Measurements from ENCODE around the gene PCDHB4.
"Not testable (repeated sequence)": the region's sequence is repeated elsewhere in the genome, so short reads cannot be mapped to it uniquely, and the experiment has no call there.

The PCDHB4 gene

DNA sequence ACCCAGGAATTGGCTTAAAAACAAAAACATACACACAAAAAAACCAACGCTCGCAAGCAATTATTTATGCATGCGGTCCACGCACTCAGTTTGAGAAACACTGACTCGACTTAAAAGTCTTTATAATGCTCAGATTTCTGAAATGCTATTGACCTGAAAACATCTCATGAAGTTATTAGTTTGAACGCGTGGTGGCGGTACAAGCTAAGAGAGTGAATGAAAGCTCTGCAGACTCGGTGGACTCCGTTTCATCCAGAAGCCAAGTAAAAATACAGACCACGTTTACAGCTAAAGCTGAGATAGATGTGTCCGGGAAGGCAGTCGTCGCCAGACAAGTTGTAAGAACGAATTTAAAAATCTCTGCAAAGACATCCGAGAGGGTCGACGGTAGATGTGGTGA is 28.2 kb downstream of the PCDHB4 start, which contains the start of gene PCDHB6:
Gene PCDHB6, plus strand, starts transcription at position 246 of the 400 bp plus-strand sequence. CDS start 201 bp downstream, outside the sequence.
- no peaks in the 10 kb centered on the region for H3K36me3 ChIP-seq (ENCODE audit: control insufficient read depth in 1 of 2, insufficient read depth in 2 of 2, low read length in 2 of 2)
- H3K4me3 ChIP-seq (ENCODE audit: low read depth in 1 of 2, low read length in 2 of 2), result no peak within 1 kb of the TSS
- H3K27ac ChIP-seq (ENCODE audit: low read depth, low read length), result no peak within 1 kb of the TSS
- no peaks in the 10 kb centered on the region for H3K4me1 ChIP-seq (ENCODE audit: control insufficient read depth in 1 of 2, insufficient read depth in 2 of 2, low read length in 2 of 2)
- no peaks in the 10 kb centered on the region for H3K27me3 ChIP-seq (ENCODE audit: control insufficient read depth in 1 of 2, insufficient read depth in 2 of 2, low read length in 2 of 2)
- peaks cover 6 to 15% of the 10 kb centered on the region in 2 donors for H3K9me3 ChIP-seq (ENCODE audit: control insufficient read depth in 1 of 2, low read length in 2 of 2)
- no peak within 1 kb of the TSS for H3K9ac ChIP-seq (ENCODE audit: low read depth in 1 of 2, low read length in 2 of 2)

DNA sequence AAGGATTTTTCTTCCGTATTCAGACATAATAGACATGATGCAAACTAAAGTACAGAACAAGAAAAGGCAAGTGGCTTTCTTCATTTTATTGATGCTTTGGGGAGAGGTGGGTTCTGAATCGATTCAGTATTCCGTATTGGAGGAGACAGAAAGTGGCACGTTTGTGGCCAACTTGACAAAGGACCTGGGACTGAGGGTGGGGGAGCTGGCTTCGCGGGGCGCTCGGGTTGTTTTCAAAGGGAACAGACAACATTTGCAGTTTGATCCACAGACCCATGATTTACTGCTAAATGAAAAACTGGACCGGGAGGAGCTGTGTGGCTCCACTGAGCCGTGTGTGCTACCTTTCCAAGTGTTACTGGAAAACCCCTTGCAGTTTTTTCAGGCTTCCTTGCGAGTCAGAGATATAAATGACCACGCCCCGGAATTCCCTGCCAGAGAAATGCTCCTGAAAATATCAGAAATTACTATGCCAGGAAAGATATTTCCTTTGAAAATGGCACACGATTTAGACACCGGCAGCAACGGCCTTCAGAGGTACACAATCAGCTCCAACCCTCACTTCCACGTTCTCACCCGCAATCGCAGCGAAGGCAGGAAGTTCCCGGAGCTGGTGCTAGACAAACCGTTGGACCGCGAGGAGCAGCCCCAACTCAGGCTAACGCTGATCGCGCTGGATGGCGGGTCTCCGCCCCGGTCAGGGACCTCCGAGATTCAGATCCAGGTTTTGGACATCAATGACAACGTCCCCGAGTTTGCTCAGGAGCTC is 28.8 kb downstream of the PCDHB4 start:
- no peak overlapping the region for H3K9ac ChIP-seq (ENCODE audit: low read depth in 1 of 2, low read length in 2 of 2)
- H3K4me3 ChIP-seq (ENCODE audit: low read depth in 1 of 2, low read length in 2 of 2), result no peak overlapping the region
- peaks cover 6 to 20% of the 10 kb centered on the region in 2 donors for H3K9me3 ChIP-seq (ENCODE audit: control insufficient read depth in 1 of 2, low read length in 2 of 2)
- no peak overlapping the region for H3K27ac ChIP-seq (ENCODE audit: low read depth, low read length)
- no peaks in the 10 kb centered on the region for H3K27me3 ChIP-seq (ENCODE audit: control insufficient read depth in 1 of 2, insufficient read depth in 2 of 2, low read length in 2 of 2)
- H3K4me1 ChIP-seq (ENCODE audit: control insufficient read depth in 1 of 2, insufficient read depth in 2 of 2, low read length in 2 of 2), result no peaks in the 10 kb centered on the region
- H3K36me3 ChIP-seq (ENCODE audit: control insufficient read depth in 1 of 2, insufficient read depth in 2 of 2, low read length in 2 of 2), result no peaks in the 10 kb centered on the region

DNA sequence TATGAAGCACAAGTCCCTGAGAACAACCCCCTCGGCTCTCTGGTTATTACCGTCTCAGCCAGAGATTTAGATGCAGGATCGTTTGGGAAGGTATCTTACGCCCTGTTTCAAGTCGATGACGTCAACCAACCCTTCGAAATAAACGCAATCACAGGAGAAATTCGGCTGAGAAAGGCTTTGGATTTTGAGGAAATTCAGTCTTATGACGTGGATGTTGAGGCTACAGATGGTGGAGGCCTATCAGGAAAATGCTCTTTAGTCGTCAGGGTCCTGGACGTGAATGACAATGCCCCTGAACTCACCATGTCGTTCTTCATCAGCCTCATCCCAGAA is 29.3 kb downstream of the PCDHB4 start:
- no peak overlapping the region for H3K9ac ChIP-seq (ENCODE audit: low read depth in 1 of 2, low read length in 2 of 2)
- H3K36me3 ChIP-seq (ENCODE audit: control insufficient read depth in 1 of 2, insufficient read depth in 2 of 2, low read length in 2 of 2), result no peaks in the 10 kb centered on the region
- no peak overlapping the region for H3K4me3 ChIP-seq (ENCODE audit: low read depth in 1 of 2, low read length in 2 of 2)
- peaks cover 9 to 22% of the 10 kb centered on the region in 2 donors for H3K9me3 ChIP-seq (ENCODE audit: control insufficient read depth in 1 of 2, low read length in 2 of 2)
- no peaks in the 10 kb centered on the region for H3K27me3 ChIP-seq (ENCODE audit: control insufficient read depth in 1 of 2, insufficient read depth in 2 of 2, low read length in 2 of 2)
- H3K27ac ChIP-seq (ENCODE audit: low read depth, low read length), result no peak overlapping the region
- H3K4me1 ChIP-seq (ENCODE audit: control insufficient read depth in 1 of 2, insufficient read depth in 2 of 2, low read length in 2 of 2), result no peaks in the 10 kb centered on the region

DNA sequence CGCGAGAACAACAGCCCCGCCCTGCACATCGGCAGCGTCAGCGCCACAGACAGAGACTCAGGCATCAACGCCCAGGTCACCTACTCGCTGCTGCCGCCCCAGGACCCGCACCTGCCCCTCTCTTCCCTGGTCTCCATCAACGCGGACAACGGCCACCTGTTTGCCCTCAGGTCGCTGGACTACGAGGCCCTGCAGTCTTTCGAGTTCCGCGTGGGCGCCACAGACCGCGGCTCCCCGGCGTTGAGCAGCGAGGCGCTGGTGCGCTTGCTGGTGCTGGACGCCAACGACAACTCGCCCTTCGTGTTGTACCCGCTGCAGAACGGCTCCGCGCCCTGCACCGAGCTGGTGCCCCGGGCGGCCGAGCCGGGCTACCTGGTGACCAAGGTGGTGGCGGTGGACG is 30.0 kb downstream of the PCDHB4 start:
- H3K4me3 ChIP-seq (ENCODE audit: low read depth in 1 of 2, low read length in 2 of 2); H3K4me1 ChIP-seq (ENCODE audit: control insufficient read depth in 1 of 2, insufficient read depth in 2 of 2, low read length in 2 of 2); H3K9ac ChIP-seq (ENCODE audit: low read depth in 1 of 2, low read length in 2 of 2); H3K27me3 ChIP-seq (ENCODE audit: control insufficient read depth in 1 of 2, insufficient read depth in 2 of 2, low read length in 2 of 2); H3K36me3 ChIP-seq (ENCODE audit: control insufficient read depth in 1 of 2, insufficient read depth in 2 of 2, low read length in 2 of 2); H3K27ac ChIP-seq (ENCODE audit: low read depth, low read length): not testable (repeated sequence)
- peaks cover 14 to 28% of the 10 kb centered on the region in 2 donors for H3K9me3 ChIP-seq (ENCODE audit: control insufficient read depth in 1 of 2, low read length in 2 of 2)

DNA sequence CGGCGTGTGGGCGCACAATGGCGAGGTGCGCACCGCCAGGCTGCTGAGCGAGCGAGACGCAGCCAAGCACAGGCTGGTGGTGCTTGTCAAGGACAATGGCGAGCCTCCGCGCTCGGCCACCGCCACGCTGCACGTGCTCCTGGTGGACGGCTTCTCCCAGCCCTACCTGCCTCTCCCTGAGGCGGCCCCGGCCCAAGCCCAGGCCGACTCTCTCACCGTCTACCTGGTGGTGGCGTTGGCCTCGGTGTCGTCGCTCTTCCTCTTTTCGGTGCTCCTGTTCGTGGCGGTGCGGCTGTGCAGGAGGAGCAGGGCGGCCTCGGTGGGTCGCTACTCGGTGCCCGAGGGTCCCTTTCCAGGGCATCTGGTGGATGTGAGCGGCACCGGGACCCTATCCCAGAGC is 30.5 kb downstream of the PCDHB4 start:
- H3K4me1 ChIP-seq (ENCODE audit: control insufficient read depth in 1 of 2, insufficient read depth in 2 of 2, low read length in 2 of 2); H3K9ac ChIP-seq (ENCODE audit: low read depth in 1 of 2, low read length in 2 of 2); H3K27me3 ChIP-seq (ENCODE audit: control insufficient read depth in 1 of 2, insufficient read depth in 2 of 2, low read length in 2 of 2); H3K27ac ChIP-seq (ENCODE audit: low read depth, low read length); H3K4me3 ChIP-seq (ENCODE audit: low read depth in 1 of 2, low read length in 2 of 2); H3K36me3 ChIP-seq (ENCODE audit: control insufficient read depth in 1 of 2, insufficient read depth in 2 of 2, low read length in 2 of 2): not testable (repeated sequence)
- peaks cover 16 to 33% of the 10 kb centered on the region in 2 donors for H3K9me3 ChIP-seq (ENCODE audit: control insufficient read depth in 1 of 2, low read length in 2 of 2)

DNA sequence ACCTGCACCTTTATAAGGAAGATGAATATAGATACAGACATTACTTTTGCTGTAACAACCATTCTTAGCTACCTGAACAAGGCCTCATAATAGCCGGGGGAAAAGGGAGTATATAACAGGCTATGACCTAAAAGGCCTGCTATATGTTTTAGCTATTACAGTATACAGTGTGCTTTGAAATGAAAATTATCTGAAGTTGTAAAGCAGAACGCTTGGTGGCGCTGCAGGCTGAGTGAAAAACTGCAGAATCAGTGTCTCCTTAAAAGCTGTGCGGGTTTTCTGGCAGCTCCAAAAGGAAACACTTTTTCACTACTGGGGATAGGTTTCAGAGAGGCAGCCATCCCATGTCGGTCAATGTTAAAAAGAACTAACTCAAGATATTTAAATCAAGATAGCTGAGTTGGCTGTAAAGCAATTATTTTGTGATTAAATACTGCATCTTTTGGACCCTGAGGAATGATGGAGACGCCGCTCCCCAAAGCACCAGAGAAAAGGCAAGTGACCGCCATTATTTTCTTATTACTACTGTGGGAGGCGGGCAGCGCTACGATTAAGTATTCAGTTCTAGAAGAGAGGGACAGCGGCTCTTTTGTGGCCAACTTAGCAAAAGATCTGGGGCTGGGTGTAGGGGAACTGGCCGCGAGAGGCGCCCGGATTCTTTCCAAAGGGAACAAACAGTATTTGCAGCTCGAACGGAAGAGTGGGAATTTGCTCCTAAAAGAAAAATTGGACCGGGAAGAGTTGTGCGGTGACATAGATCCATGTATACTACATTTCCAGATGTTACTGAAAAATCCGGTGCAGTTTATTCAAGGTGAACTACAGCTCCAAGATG is 34.1 kb downstream of the PCDHB4 start:
- no peaks in the 10 kb centered on the region for H3K27me3 ChIP-seq (ENCODE audit: control insufficient read depth in 1 of 2, insufficient read depth in 2 of 2, low read length in 2 of 2)
- H3K9ac ChIP-seq (ENCODE audit: low read depth in 1 of 2, low read length in 2 of 2), result no peak overlapping the region
- no peaks in the 10 kb centered on the region for H3K4me1 ChIP-seq (ENCODE audit: control insufficient read depth in 1 of 2, insufficient read depth in 2 of 2, low read length in 2 of 2)
- H3K4me3 ChIP-seq (ENCODE audit: low read depth in 1 of 2, low read length in 2 of 2), result no peak overlapping the region
- H3K9me3 ChIP-seq (ENCODE audit: control insufficient read depth in 1 of 2, low read length in 2 of 2), result peaks cover 11 to 33% of the 10 kb centered on the region in 2 donors
- no peaks in the 10 kb centered on the region for H3K36me3 ChIP-seq (ENCODE audit: control insufficient read depth in 1 of 2, insufficient read depth in 2 of 2, low read length in 2 of 2)
- no peak overlapping the region for H3K27ac ChIP-seq (ENCODE audit: low read depth, low read length)

DNA sequence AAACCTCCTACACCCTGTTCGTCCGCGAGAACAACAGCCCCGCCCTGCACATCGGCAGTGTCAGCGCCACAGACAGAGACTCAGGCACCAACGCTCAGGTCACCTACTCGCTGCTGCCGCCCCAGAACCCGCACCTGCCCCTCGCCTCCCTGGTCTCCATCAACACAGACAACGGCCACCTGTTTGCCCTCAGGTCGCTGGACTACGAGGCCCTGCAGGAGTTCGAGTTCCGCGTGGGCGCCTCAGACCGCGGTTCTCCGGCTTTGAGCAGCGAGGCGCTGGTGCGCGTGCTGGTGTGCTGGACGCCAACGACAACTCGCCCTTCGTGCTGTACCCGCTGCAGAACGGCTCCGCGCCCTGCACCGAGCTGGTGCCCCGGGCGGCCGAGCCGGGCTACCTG is 35.7 kb downstream of the PCDHB4 start:
- not testable (repeated sequence) for H3K9ac ChIP-seq (ENCODE audit: low read depth in 1 of 2, low read length in 2 of 2); H3K27me3 ChIP-seq (ENCODE audit: control insufficient read depth in 1 of 2, insufficient read depth in 2 of 2, low read length in 2 of 2); H3K36me3 ChIP-seq (ENCODE audit: control insufficient read depth in 1 of 2, insufficient read depth in 2 of 2, low read length in 2 of 2); H3K27ac ChIP-seq (ENCODE audit: low read depth, low read length); H3K4me1 ChIP-seq (ENCODE audit: control insufficient read depth in 1 of 2, insufficient read depth in 2 of 2, low read length in 2 of 2); H3K4me3 ChIP-seq (ENCODE audit: low read depth in 1 of 2, low read length in 2 of 2)
- peaks cover 11 to 32% of the 10 kb centered on the region in 2 donors for H3K9me3 ChIP-seq (ENCODE audit: control insufficient read depth in 1 of 2, low read length in 2 of 2)

DNA sequence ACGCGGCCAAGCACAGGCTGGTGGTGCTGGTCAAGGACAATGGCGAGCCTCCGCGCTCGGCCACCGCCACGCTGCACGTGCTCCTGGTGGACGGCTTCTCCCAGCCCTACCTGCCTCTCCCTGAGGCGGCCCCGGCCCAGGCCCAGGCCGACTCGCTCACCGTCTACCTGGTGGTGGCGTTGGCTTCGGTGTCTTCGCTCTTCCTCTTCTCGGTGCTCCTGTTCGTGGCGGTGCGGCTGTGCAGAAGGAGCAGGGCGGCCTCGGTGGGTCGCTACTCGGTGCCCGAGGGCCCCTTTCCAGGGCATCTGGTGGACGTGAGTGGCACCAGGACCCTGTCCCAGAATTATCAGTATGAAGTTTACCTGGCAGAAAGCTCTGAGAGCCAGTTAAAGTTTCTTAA is 36.3 kb downstream of the PCDHB4 start:
- H3K9me3 ChIP-seq (ENCODE audit: control insufficient read depth in 1 of 2, low read length in 2 of 2), result peaks cover 13 to 32% of the 10 kb centered on the region in 2 donors
- not testable (repeated sequence) for H3K27me3 ChIP-seq (ENCODE audit: control insufficient read depth in 1 of 2, insufficient read depth in 2 of 2, low read length in 2 of 2); H3K9ac ChIP-seq (ENCODE audit: low read depth in 1 of 2, low read length in 2 of 2); H3K36me3 ChIP-seq (ENCODE audit: control insufficient read depth in 1 of 2, insufficient read depth in 2 of 2, low read length in 2 of 2); H3K27ac ChIP-seq (ENCODE audit: low read depth, low read length); H3K4me3 ChIP-seq (ENCODE audit: low read depth in 1 of 2, low read length in 2 of 2); H3K4me1 ChIP-seq (ENCODE audit: control insufficient read depth in 1 of 2, insufficient read depth in 2 of 2, low read length in 2 of 2)

DNA sequence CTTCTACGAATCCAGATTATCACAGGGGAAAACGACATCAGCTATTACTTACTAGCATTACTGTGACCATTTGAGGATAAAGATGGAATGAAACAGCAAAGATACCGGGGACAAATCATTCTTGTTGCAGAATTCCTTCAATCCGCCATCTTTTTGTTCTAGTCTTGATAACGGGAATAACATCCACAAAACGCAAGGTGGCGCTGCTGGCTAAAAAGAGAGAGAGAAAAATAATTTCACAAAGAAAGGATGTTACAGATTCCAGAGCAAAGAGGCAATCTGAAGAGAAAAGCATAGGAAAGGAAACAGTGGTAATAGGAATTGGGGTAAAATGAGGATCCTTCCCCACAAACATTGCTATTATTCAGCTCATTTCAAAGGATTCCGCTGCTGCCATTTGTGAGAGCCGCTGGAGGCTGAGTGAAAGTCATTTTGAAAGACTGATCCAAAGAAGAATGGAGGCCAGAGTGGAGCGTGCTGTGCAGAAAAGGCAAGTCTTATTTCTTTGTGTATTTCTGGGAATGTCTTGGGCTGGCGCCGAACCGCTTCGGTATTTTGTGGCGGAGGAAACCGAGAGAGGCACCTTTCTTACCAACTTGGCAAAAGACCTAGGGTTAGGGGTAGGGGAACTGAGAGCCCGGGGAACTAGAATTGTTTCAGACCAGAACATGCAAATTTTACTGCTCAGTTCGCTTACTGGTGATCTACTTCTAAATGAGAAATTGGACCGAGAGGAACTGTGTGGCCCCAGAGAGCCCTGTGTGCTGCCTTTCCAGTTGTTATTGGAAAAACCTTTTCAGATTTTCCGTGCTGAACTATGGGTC is 51.0 kb downstream of the PCDHB4 start, which contains the start of gene PCDHB7:
Gene PCDHB7, plus strand, starts transcription at position 264 of the 824 bp plus-strand sequence. Its CDS starts 192 bp downstream, at position 456.
- no peak within 1 kb of the TSS for H3K27ac ChIP-seq (ENCODE audit: low read depth, low read length)
- no peak within 1 kb of the TSS for H3K9ac ChIP-seq (ENCODE audit: low read depth in 1 of 2, low read length in 2 of 2)
- H3K27me3 ChIP-seq (ENCODE audit: control insufficient read depth in 1 of 2, insufficient read depth in 2 of 2, low read length in 2 of 2), result no peaks in the 10 kb centered on the region
- no peaks in the 10 kb centered on the region for H3K4me1 ChIP-seq (ENCODE audit: control insufficient read depth in 1 of 2, insufficient read depth in 2 of 2, low read length in 2 of 2)
- peaks cover 16 to 26% of the 10 kb centered on the region in 2 donors for H3K9me3 ChIP-seq (ENCODE audit: control insufficient read depth in 1 of 2, low read length in 2 of 2)
- peak within 1 kb of the TSS in 1 of 2 donors; percentile 9 for H3K4me3 ChIP-seq (ENCODE audit: low read depth in 1 of 2, low read length in 2 of 2)
- no peaks in the 10 kb centered on the region for H3K36me3 ChIP-seq (ENCODE audit: control insufficient read depth in 1 of 2, insufficient read depth in 2 of 2, low read length in 2 of 2)

Measured in duodenal mucosa (tissue), 2 donors.